ENCODE results near the gene MTA1.

MTA1 gene

GRCh38 chr14:105478398-105479251 lies 59.0 kb downstream of the MTA1 start:
- DNase-seq, result no peak

GRCh38 chr14:105479431-105480158 lies 60.0 kb downstream of the MTA1 start:
- no peak for DNase-seq

GRCh38 chr14:105480199-105480746 lies 60.6 kb downstream of the MTA1 start:
- DNase-seq, result no peak

DNA sequence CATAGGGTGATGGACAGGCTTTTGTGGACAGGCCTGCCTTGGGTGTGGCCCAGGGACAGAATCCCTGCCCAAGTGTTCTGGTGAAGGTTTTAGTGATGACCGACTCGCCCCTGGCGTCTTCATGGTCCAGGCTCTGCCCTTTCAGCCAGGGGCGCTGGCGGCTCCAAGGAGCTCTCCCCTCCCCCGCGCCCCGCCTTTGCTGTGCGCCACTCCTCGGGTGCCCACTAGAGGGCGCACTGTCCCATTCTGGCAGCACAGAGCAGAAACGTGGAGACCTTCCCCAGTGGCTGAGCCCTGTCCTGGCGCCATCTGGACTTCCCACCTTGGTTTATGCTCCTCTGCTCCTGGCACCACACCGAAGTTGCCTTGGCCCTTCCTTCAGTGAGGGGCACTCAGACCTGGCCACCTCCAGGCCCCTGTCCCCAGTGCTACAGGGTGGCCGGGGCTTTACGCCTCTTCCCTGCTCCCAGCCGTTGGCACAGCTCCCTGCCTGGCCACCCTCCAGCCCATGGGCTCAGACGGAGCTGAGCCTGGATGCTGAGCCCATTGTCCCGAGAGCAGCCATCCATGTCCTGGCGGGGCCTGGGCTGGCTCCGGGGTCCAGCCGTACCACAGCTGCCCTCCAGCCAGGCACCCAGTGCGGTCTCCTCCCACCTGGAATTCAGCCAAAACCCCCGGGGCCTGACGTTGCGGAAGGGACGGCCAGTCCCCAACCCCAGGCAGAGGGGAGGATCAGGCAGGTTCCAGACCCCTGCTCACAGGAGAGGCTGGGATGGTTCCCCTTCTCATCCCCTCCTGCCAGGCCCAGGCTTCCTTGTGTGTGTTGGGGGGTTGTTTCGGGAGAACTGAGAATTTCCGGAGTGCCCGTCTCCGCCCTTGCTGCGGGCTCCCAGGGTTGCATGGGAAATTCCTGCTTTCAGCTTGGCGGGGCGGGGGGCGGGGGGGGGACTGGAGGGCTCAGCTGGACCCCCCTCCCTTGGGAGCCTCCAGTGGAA lies 61.5 kb downstream of the MTA1 start:
- peak in 1 of 2 experiments; percentile 28 for DNase-seq

GRCh38 chr14:105481886-105482457 lies 62.3 kb downstream of the MTA1 start:
- no peak for DNase-seq

DNA sequence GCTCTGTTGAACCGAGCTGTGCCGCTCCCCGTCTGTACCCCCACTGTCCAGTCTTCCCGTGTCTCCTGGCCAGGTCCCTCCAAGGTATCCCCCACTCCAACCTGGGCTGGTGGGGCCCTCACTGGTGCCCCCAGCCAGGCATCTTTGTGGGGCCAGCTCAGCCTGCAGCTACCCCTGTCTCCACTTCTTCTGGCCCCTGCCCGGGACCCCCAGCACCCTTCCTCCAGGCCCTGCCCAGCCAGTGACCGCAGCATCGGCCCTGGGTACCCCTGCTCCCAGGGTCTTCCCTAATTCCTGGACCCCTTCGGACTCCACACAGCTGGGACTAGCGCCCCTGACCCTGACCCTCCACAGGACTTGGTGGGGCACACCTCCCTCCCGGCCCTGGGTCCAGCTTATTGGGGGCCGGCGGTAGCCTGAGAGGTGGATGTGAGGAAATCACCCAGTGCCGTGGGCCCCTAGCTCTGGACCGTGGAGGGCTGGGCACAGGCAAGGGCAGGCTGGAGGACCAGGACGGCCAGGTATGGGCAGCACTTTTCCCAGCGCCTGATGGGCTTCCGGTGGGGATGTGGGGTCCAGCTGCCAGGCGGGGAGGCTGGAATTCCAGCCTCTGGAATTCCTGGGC lies 63.0 kb downstream of the MTA1 start:
- no peak for DNase-seq

DNA sequence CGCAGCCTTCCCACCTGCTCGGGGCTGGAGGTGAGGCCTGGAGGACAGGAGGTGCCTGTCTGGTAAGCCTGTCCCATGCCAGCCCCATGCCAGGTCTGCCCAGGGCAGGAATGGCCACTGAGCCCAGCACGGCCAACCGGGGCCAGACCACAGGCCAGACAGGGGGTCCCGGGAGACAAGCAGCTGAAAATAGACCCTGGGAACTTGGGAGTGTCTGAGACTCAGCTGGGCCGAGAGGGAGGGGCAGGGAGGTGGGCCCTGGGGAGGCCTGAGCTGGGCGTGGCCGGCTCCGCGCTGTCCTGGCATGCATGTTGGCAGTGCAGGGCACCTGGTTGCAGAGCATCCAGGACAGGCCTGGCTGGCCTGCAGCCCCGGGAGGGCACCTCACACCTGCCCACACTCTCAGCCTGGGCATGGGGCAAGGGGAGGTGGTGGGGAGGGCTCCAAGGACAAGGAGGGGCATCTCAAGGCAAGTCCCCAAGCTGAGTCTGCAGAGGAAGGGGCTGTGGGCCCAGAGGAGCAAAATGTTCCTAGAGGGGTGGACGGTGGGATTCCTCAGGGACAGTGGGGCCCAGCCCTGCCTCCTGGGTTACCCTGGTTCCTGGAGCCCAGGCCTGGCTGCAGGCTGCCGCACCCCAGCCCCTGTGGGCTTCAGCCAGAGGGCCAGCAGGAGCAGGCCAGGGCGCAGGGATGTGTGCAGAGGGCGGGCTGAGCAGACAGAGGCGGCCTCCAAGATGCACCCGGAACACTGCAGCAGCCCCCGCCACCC lies 63.9 kb downstream of the MTA1 start:
- DNase-seq, result no peak

DNA sequence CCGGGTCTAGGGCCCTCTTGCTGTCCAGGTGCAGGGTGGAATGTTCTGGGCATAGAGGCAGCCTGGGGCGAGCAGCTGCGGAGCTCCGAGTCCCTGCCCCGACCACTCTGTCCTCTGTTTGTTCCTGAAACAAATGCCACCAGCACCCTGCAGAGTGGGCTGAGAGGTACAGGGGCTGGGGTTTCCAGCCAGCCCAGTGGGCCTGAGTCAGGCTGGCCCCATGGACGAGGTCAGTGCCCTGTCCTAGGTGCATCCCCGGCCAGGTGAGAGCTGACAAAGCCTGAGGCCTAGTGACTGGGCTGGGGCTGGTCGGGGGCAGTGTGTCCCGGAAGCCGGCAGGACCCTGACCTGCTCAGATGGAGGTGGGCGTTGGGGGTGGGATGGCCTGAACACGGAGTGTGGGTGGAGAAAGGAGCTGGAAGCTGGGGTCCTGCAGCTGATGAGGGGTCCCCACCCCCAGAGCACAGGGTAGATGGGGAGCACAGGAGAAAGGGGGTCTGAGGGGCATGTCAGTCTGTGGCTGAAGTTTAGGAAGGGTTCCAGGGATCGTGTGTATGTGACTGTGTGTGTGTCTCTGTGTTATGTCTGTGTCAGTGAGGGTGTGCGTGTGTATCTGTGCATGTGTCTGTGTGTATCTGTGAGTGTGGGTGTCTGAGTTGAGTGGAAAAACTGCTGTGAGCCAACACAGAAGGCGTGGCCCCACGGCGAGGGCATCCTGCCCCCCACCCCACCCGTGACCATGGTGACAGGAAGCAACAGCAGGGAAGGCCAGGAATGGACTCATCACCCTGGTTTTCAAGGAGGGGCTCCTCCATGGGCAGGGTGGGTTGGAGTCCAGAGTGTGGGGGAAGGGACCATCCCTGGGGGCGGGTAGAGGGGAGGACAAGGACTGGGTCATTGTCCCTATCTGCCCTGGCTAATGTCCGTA lies 64.7 kb downstream of the MTA1 start:
- no peak for DNase-seq

- DNase-seq, result no peak
Observed at GRCh38 chr14:105484997-105485393, 65.4 kb downstream of the MTA1 start.

DNA sequence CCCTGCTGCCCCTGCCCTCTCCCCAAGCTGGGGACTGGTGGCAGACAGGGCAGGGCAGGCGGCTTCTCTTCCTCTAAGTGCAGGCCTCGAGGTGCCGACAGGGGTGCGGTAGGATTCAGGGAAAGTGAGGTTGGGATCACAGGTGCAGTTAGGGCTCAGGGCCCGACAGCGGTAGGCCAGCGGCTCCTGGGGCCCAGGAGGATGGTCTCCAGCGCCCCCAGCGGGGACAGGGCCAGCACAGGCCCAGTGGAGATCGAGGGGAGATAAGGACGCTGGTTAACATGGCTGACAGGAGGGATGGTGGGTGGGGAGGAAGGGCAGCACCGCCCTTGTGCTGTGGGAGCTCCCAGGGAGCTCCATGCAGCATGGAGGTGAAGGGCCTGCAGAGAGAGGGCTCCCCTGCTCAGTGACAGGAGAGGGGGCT lies 66.1 kb downstream of the MTA1 start:
- DNase-seq, result no peak

DNA sequence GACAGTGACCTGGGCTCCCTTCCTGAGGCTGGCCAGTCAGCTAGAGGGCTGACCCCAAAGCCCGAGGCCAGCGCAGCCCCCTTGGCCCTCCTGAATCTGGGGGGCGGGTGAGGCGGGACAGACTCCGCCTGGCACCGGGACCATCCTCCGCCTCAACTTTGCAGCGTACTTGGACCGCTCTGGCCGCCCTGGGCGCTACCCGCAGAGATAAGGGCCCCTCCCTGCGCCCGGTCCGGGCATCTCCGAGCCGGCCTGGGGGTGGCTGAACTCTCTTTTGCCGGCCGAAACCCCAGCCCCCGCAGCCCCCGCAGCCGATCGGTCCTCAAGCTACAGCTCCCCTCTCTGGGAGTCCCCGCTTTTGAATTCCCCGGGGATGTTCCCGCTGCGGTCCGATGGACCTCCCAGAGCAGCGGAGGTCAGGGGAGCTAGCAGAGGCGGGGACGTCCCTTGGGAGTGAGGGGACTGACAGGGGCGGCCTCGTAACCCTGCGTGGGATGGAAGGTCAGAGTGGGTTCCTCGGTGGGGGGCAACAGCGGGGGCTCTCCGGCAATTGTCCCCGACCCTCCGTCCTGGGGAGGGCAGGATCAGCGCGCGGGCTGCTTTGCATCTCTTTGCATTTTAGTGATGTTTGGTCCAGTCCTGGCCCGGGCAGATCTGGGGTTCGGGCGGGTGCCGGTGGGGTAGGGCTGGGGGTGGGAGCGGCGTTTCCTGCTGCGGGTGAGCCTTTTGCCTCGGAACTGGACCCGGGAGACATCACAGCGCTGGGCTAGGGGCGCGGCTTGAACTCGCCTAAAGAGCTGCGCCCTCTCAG lies 66.7 kb downstream of the MTA1 start, which contains the start of gene CRIP1:
Gene CRIP1 (plus strand): TSS at position 724 of the 811 bp plus-strand sequence. CDS start 374 bp downstream, outside the sequence.
- DNase-seq, result no peak

DNA sequence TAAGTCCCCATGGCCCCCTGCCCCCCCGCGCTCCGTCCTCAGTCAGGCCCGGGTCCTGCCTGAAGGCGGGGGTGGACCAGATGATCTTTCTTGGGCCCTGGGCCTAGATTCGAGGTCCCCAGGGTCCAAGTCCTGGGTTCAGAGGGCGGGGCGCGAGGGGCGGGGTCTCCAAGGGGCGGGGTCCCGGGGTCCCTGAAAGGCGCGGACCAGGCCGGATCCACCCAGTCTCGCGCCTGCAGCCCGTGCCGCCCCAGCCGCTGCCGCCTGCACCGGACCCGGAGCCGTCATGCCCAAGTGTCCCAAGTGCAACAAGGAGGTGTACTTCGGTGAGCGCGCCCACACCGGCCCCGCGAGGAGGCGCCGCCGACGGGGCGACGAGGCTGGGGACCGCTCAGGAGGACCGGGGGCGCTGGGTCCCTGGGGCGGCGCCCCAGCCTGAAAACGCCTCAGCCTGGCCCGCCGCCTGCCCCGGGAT lies 67.4 kb downstream of the MTA1 start:
- no peak for DNase-seq

GRCh38 chr14:105487449-105487985 lies 67.9 kb downstream of the MTA1 start:
- no peak for DNase-seq

GRCh38 chr14:105487986-105488777 lies 68.6 kb downstream of the MTA1 start:
- DNase-seq, result no peak

DNA sequence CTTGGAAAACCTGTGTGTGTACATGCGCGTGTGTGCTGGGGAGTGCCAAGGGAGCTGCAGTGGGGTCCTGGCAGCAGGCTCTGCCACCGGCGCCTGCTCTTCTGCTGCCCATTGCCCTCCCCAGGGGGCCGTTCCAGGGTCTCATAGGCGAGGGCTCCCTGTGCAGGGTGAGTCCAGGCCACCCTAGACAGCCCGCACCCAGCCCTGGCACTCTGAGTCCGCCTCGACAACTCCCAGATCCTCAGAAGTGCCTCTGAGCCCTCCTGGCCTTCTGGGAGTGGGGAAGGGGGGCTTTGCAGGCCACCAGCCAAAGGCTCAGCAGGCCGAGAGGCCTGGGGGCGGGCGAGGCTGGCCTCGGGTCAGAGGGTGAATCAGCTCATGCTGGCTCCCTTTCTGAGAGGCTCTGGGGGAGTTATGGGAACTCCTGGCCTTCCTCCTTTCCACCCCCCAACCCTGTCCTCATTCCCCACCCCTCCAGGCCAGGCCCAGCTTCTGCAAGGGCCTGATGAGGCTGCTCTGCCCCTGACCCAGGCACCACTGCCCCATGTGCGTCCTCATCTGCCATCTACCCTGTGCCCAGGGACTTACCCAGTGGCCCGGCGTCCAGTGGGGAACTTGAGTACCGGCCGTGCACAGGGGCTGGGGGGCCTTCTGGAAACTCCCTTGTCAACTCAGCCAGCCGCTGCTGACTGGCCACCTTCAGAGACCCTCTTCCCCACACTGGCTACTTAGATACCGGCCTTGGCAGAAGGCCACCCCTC lies 69.3 kb downstream of the MTA1 start:
- DNase-seq, result no peak

- peak in 1 of 2 experiments; percentile 51 for DNase-seq
Observed at GRCh38 chr14:105489542-105490266, 70.1 kb downstream of the MTA1 start.

All from cerebellar nuclear complex (tissue), 1 donor.